HEK293 (cell line): ENCODE measurements around the gene GADD45G.

Experiments used
- CTCF ChIA-PET: fragments of 350-600 bp; formaldehyde crosslinking; extraction: SDS; loops from one replicate; lab custom pipeline; 2021; ENCODE audit warnings: antibody characterized with exemption; lab: Yijun Ruan, JAX
- POLR2A ChIA-PET: fragments of 300-600 bp; formaldehyde crosslinking; extraction: SDS; loops from one replicate; lab custom pipeline; 2020; ENCODE audit warnings: antibody characterized with exemption, inconsistent platforms; lab: Yijun Ruan, JAX
- H3K27ac ChIP-seq: fragments of 200-500 bp; sonication (Bioruptor generic); 2 replicates; pipeline ENCODE4 v1.5.1; 2014; ENCODE audit warnings: low read depth, low read length, control low read depth, inconsistent platforms; ENCODE audit errors: extremely low read depth
- H3K36me3 ChIP-seq, 2 experiments: fragments of 200-500 bp in 1 of 2; sonication (Bioruptor generic) in 1 of 2; 1 replicate in 1 of 2; 2 replicates in 1 of 2; pipeline ENCODE4 v1.5.1; 2014 to 2017; ENCODE audit warnings: inconsistent platforms in 2 of 2, low read length in 2 of 2; ENCODE audit not compliant: control insufficient read depth in 2 of 2, insufficient read depth in 1 of 2
- H3K4me1 ChIP-seq: fragments of 200-500 bp; sonication (Bioruptor generic); 2 replicates; pipeline ENCODE4 v1.5.1; 2014; ENCODE audit warnings: mild to moderate bottlenecking, low read length, inconsistent platforms; ENCODE audit not compliant: control insufficient read depth, insufficient read depth
- H3K4me3 ChIP-seq: 2 replicates; pipeline ENCODE4 v1.5.1; 2011; ENCODE audit warnings: low read depth, mild to moderate bottlenecking, control low read depth, low read length, moderate library complexity
- H3K9me3 ChIP-seq: fragments of 200-500 bp; sonication (Bioruptor generic); 2 replicates; pipeline ENCODE4 v1.5.1; 2014; ENCODE audit warnings: low read depth, low read length, inconsistent platforms; ENCODE audit not compliant: control insufficient read depth, insufficient read depth
- GLIS1 ChIP-seq: fragments of 450-650 bp; formaldehyde crosslinking; IDR thresholded peaks from 2 replicates; pipeline ENCODE4 v1.5.1; 2016; ENCODE audit warnings: missing biosample characterization, missing genetic modification characterization
- KLF8 ChIP-seq: fragments of 450-650 bp; formaldehyde crosslinking; IDR thresholded peaks from 2 replicates; pipeline ENCODE4 v1.5.1; 2016; ENCODE audit warnings: missing biosample characterization, missing genetic modification characterization
- SP7 ChIP-seq: fragments of 450-650 bp; formaldehyde crosslinking; IDR thresholded peaks from 2 replicates; pipeline ENCODE4 v1.5.1; 2016; ENCODE audit warnings: missing biosample characterization, missing genetic modification characterization
- TCF7L2 ChIP-seq: IDR thresholded peaks from 2 replicates; pipeline ENCODE4 v1.6.1; 2011; ENCODE audit warnings: low read depth, mild to moderate bottlenecking, inconsistent platforms, low read length, moderate library complexity, borderline replicate concordance
- ZBTB48 ChIP-seq: fragments of 450-650 bp; formaldehyde crosslinking; IDR thresholded peaks from 2 replicates; pipeline ENCODE4 v1.5.1; 2016; ENCODE audit warnings: missing biosample characterization, missing genetic modification characterization
- ZNF114 ChIP-seq: fragments of 450-650 bp; formaldehyde crosslinking; IDR thresholded peaks from 2 replicates; pipeline ENCODE4 v1.5.0; 2017; ENCODE audit warnings: missing biosample characterization, missing genetic modification characterization
- ZNF146 ChIP-seq: fragments of 450-650 bp; formaldehyde crosslinking; IDR thresholded peaks from 2 replicates; pipeline ENCODE4 v1.5.1; 2016; ENCODE audit warnings: missing biosample characterization, missing genetic modification characterization
- ZNF157 ChIP-seq: fragments of 450-650 bp; formaldehyde crosslinking; IDR thresholded peaks from 2 replicates; pipeline ENCODE4 v1.5.1; 2016; ENCODE audit warnings: missing biosample characterization, missing genetic modification characterization
- ZNF23 ChIP-seq: fragments of 450-650 bp; formaldehyde crosslinking; IDR thresholded peaks from 2 replicates; pipeline ENCODE4 v1.5.1; 2016; ENCODE audit warnings: missing biosample characterization, missing genetic modification characterization, borderline replicate concordance
- ZNF248 ChIP-seq: fragments of 450-650 bp; formaldehyde crosslinking; IDR thresholded peaks from 2 replicates; pipeline ENCODE4 v1.5.1; 2017; ENCODE audit warnings: missing biosample characterization, missing genetic modification characterization
- ZNF302 ChIP-seq: fragments of 450-650 bp; formaldehyde crosslinking; IDR thresholded peaks from 2 replicates; pipeline ENCODE4 v1.5.1; 2016; ENCODE audit warnings: missing biosample characterization, missing genetic modification characterization, low read depth
- ZNF335 ChIP-seq: fragments of 450-650 bp; formaldehyde crosslinking; conservative IDR thresholded peaks from 2 replicates; pipeline ENCODE4 v1.5.1; 2016; ENCODE audit warnings: missing biosample characterization, missing genetic modification characterization
- ZNF560 ChIP-seq: fragments of 450-650 bp; formaldehyde crosslinking; IDR thresholded peaks from 2 replicates; pipeline ENCODE4 v1.5.1; 2017; ENCODE audit warnings: missing biosample characterization, missing genetic modification characterization, borderline replicate concordance
- ZNF664 ChIP-seq: fragments of 450-650 bp; formaldehyde crosslinking; IDR thresholded peaks from 2 replicates; pipeline ENCODE4 v1.5.1; 2016; ENCODE audit warnings: missing biosample characterization, missing genetic modification characterization
- ZNF677 ChIP-seq: fragments of 450-650 bp; IDR thresholded peaks from 2 replicates; pipeline ENCODE4 v1.5.0; 2018; ENCODE audit warnings: missing biosample characterization, mild to moderate bottlenecking, missing genetic modification characterization, moderate library complexity
- ZNF768 ChIP-seq: fragments of 450-650 bp; formaldehyde crosslinking; IDR thresholded peaks from 2 replicates; pipeline ENCODE4 v1.5.1; 2018; ENCODE audit warnings: missing biosample characterization, mild to moderate bottlenecking, missing genetic modification characterization
- ZNF792 ChIP-seq: fragments of 450-650 bp; formaldehyde crosslinking; IDR thresholded peaks from 2 replicates; pipeline ENCODE4 v1.5.1; 2016; ENCODE audit warnings: missing biosample characterization, missing genetic modification characterization
- ZSCAN16 ChIP-seq: fragments of 450-650 bp; formaldehyde crosslinking; IDR thresholded peaks from 2 replicates; pipeline ENCODE4 v1.5.1; 2016; ENCODE audit warnings: missing biosample characterization, missing genetic modification characterization
- ZSCAN23 ChIP-seq: fragments of 450-650 bp; formaldehyde crosslinking; IDR thresholded peaks from 2 replicates; pipeline ENCODE4 v1.5.1; 2016; ENCODE audit warnings: missing biosample characterization, missing genetic modification characterization
- ZXDB ChIP-seq: fragments of 450-650 bp; formaldehyde crosslinking; IDR thresholded peaks from 2 replicates; pipeline ENCODE4 v1.5.1; 2016; ENCODE audit warnings: missing biosample characterization, missing genetic modification characterization
- TF ChIP-seq, protein P1 (sequence below): fragments of 450-650 bp; formaldehyde crosslinking; optimal IDR thresholded peaks from 2 replicates; pipeline ENCODE3; 2016; ENCODE audit warnings: missing biosample characterization, mild to moderate bottlenecking, missing genetic modification characterization
- TF ChIP-seq, protein P2 (sequence below): fragments of 450-650 bp; IDR thresholded peaks from 2 replicates; pipeline ENCODE4 v1.5.1; 2018; ENCODE audit warnings: missing biosample characterization, missing genetic modification characterization
- TF ChIP-seq, protein P3 (sequence below): sonication (generic); formaldehyde crosslinking; IDR thresholded peaks from 2 replicates; pipeline ENCODE4 v1.8.1; 2022; ENCODE audit warnings: mild to moderate bottlenecking, moderate library complexity, missing genetic modification reagents
- TF ChIP-seq, protein P4 (sequence below): fragments of 450-650 bp; formaldehyde crosslinking; IDR thresholded peaks from 2 replicates; pipeline ENCODE4 v1.5.1; 2016; ENCODE audit warnings: missing biosample characterization, missing genetic modification characterization
- TF ChIP-seq, protein P5 (sequence below): fragments of 450-650 bp; formaldehyde crosslinking; IDR thresholded peaks from 2 replicates; pipeline ENCODE4 v1.5.1; 2016; ENCODE audit warnings: missing biosample characterization, missing genetic modification characterization
- TF ChIP-seq, protein P6 (sequence below): fragments of 450-650 bp; formaldehyde crosslinking; conservative IDR thresholded peaks from 2 replicates; pipeline ENCODE4 v1.5.1; 2016; ENCODE audit warnings: low read depth, missing biosample characterization, missing genetic modification characterization

Gene GADD45G

DNA sequence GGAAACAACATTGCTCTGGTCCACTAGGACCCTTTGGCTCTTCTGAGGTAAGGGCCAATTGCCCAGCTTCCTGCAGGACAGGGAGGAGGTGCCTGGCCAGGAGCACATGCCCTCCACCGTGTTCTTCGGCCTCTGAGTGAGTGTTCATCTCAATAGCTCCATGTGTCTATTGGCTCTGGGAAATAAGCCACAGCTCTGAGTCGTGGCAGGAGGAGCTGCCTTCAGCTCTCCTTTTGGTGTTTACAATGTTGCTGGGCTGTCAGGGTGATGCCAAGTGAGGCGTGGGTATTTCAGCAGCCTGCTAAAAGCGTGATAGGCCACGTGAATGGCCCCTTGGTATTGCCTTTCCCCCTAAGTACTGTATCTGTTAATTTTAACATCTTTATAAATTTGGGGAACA, 26.6 kb downstream of the GADD45G start:
- no peaks in the 10 kb centered on the region for H3K9me3 ChIP-seq
- CTCF ChIA-PET: no interaction called here
- H3K36me3 ChIP-seq: no peaks in the 10 kb centered on the region
- POLR2A ChIA-PET: interaction anchor here (1.7 kb wide), 1 partner anchor 27 kb away, joined by 4 read pairs; the partner anchor contains the start of gene GADD45G
- no peak overlapping the region for H3K27ac ChIP-seq
- H3K4me1 ChIP-seq: no peaks in the 10 kb centered on the region
- TF ChIP-seq, protein P1, sequence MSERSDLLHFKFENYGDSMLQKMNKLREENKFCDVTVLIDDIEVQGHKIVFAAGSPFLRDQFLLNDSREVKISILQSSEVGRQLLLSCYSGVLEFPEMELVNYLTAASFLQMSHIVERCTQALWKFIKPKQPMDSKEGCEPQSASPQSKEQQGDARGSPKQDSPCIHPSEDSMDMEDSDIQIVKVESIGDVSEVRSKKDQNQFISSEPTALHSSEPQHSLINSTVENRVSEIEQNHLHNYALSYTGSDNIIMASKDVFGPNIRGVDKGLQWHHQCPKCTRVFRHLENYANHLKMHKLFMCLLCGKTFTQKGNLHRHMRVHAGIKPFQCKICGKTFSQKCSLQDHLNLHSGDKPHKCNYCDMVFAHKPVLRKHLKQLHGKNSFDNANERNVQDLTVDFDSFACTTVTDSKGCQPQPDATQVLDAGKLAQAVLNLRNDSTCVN (tag by site-specific recombination): no peak
- TF ChIP-seq ZNF335 (tag by site-specific recombination) (no peak), ZNF560 (no peak), ZBTB48 (no peak), ZSCAN23 (tag by site-specific recombination) (no peak), ZNF677 (no peak), ZNF768 (tag by site-specific recombination) (no peak), ZNF664 (tag by site-specific recombination) (no peak), ZNF146 (tag by site-specific recombination) (no peak), ZNF302 (tag by site-specific recombination) (no peak)
- TF ChIP-seq, protein P2, sequence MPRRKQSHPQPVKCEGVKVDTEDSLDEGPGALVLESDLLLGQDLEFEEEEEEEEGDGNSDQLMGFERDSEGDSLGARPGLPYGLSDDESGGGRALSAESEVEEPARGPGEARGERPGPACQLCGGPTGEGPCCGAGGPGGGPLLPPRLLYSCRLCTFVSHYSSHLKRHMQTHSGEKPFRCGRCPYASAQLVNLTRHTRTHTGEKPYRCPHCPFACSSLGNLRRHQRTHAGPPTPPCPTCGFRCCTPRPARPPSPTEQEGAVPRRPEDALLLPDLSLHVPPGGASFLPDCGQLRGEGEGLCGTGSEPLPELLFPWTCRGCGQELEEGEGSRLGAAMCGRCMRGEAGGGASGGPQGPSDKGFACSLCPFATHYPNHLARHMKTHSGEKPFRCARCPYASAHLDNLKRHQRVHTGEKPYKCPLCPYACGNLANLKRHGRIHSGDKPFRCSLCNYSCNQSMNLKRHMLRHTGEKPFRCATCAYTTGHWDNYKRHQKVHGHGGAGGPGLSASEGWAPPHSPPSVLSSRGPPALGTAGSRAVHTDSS: no peak
- TF ChIP-seq, protein P3, sequence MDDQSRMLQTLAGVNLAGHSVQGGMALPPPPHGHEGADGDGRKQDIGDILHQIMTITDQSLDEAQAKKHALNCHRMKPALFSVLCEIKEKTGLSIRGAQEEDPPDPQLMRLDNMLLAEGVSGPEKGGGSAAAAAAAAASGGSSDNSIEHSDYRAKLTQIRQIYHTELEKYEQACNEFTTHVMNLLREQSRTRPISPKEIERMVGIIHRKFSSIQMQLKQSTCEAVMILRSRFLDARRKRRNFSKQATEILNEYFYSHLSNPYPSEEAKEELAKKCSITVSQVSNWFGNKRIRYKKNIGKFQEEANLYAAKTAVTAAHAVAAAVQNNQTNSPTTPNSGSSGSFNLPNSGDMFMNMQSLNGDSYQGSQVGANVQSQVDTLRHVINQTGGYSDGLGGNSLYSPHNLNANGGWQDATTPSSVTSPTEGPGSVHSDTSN: no peak
- TF ChIP-seq, protein P4, sequence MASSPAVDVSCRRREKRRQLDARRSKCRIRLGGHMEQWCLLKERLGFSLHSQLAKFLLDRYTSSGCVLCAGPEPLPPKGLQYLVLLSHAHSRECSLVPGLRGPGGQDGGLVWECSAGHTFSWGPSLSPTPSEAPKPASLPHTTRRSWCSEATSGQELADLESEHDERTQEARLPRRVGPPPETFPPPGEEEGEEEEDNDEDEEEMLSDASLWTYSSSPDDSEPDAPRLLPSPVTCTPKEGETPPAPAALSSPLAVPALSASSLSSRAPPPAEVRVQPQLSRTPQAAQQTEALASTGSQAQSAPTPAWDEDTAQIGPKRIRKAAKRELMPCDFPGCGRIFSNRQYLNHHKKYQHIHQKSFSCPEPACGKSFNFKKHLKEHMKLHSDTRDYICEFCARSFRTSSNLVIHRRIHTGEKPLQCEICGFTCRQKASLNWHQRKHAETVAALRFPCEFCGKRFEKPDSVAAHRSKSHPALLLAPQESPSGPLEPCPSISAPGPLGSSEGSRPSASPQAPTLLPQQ (tag by site-specific recombination): no peak
- H3K4me3 ChIP-seq: no peak overlapping the region

DNA sequence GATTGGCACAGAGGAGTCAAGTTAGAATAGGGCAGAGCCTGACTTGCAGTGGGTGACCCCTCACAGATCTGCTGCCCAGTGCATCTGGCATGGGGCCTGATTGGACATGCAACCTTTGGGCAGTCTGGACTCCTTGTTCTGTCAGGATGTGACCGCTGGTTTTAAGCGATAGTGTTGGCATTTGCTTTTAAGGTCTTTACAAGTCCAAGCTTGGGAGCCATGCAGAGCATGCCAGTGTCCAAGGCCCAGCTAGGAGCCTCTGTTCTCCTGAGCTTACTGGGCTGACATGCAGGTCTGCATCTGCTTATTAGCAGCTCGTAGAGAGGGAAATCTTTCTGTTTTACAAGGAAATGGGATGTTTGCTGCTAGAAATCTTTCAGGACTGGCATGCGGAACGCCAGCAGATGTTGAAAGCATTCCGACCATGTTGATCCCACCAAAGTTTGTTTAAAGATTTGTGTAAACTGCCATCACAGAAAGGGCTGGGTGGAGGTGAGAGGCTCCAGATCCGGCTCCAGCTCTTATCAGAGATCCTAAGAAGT, 27.5 kb downstream of the GADD45G start:
- H3K4me3 ChIP-seq: no peak overlapping the region
- no peak overlapping the region for H3K27ac ChIP-seq
- no peaks in the 10 kb centered on the region for H3K4me1 ChIP-seq
- H3K9me3 ChIP-seq: no peaks in the 10 kb centered on the region
- CTCF ChIA-PET: interaction anchor here (0.7 kb wide), 1 partner anchor 167 kb away, joined by 3 read pairs; no protein-coding TSS in a partner anchor
- H3K36me3 ChIP-seq: no peaks in the 10 kb centered on the region
- POLR2A ChIA-PET: interaction anchor here (1.9 kb wide), 1 partner anchor 27 kb away, joined by 5 read pairs; the partner anchor contains the start of gene GADD45G
- TF ChIP-seq KLF8 (tag by site-specific recombination) (no peak), GLIS1 (tag by site-specific recombination) (no peak), ZSCAN16 (no peak), TCF7L2 (no peak), SP7 (tag by site-specific recombination) (no peak), ZNF157 (no peak), ZNF114 (tag by site-specific recombination) (no peak), ZNF792 (no peak), ZXDB (tag by site-specific recombination) (no peak), ZNF23 (no peak), ZNF248 (tag by site-specific recombination) (no peak)
- TF ChIP-seq, protein P5, sequence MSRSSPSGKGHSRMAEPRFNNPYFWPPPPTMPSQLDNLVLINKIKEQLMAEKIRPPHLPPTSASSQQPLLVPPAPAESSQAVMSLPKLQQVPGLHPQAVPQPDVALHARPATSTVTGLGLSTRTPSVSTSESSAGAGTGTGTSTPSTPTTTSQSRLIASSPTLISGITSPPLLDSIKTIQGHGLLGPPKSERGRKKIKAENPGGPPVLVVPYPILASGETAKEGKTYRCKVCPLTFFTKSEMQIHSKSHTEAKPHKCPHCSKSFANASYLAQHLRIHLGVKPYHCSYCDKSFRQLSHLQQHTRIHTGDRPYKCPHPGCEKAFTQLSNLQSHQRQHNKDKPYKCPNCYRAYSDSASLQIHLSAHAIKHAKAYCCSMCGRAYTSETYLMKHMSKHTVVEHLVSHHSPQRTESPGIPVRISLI (tag by site-specific recombination): no peak
- TF ChIP-seq, protein P6, sequence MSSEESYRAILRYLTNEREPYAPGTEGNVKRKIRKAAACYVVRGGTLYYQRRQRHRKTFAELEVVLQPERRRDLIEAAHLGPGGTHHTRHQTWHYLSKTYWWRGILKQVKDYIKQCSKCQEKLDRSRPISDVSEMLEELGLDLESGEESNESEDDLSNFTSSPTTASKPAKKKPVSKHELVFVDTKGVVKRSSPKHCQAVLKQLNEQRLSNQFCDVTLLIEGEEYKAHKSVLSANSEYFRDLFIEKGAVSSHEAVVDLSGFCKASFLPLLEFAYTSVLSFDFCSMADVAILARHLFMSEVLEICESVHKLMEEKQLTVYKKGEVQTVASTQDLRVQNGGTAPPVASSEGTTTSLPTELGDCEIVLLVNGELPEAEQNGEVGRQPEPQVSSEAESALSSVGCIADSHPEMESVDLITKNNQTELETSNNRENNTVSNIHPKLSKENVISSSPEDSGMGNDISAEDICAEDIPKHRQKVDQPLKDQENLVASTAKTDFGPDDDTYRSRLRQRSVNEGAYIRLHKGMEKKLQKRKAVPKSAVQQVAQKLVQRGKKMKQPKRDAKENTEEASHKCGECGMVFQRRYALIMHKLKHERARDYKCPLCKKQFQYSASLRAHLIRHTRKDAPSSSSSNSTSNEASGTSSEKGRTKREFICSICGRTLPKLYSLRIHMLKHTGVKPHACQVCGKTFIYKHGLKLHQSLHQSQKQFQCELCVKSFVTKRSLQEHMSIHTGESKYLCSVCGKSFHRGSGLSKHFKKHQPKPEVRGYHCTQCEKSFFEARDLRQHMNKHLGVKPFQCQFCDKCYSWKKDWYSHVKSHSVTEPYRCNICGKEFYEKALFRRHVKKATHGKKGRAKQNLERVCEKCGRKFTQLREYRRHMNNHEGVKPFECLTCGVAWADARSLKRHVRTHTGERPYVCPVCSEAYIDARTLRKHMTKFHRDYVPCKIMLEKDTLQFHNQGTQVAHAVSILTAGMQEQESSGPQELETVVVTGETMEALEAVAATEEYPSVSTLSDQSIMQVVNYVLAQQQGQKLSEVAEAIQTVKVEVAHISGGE (tag by site-specific recombination): no peak
